Astrocyte (in vitro differentiated cells and primary cell): ENCODE data around the gene POU2AF3. TPM values are rescaled to one million over a fixed set of nuclear protein-coding genes. Genes with fewer than 3 reads are reported as not detected.

Experiments
- DNase-seq: peaks from one replicate; pipeline ENCODE4 v3.0.0-alpha.2; 2010; ENCODE audit warnings: low read depth
- FAIRE-seq: peaks from 2 replicates; lab custom pipeline; 2011; peaks lifted over from hg19 to GRCh38; lab: Jason Lieb, UNC
- H2AFZ ChIP-seq: 2 replicates; pipeline ENCODE4 v1.6.0; 2012; ENCODE audit warnings: low read depth, low read length, inconsistent platforms
- H3K27ac ChIP-seq: 2 replicates; pipeline ENCODE4 v1.5.1; 2011; ENCODE audit warnings: low read depth, low read length, inconsistent platforms
- H3K27me3 ChIP-seq: 2 replicates; pipeline ENCODE4 v1.6.0; 2011; ENCODE audit warnings: low read length, inconsistent platforms; ENCODE audit not compliant: insufficient read depth
- H3K36me3 ChIP-seq: 2 replicates; pipeline ENCODE4 v1.5.1; 2011; ENCODE audit warnings: low read length, inconsistent platforms; ENCODE audit not compliant: insufficient read depth
- H3K4me1 ChIP-seq: 2 replicates; pipeline ENCODE4 v1.5.1; 2011; ENCODE audit warnings: low read length, inconsistent platforms; ENCODE audit not compliant: insufficient read depth
- H3K4me2 ChIP-seq: 2 replicates; pipeline ENCODE4 v1.6.0; 2012; ENCODE audit warnings: low read length, inconsistent platforms
- H3K4me3 ChIP-seq: 2 replicates; pipeline ENCODE4 v1.5.1; 2011; ENCODE audit warnings: low read depth, mild to moderate bottlenecking, low read length, inconsistent platforms; ENCODE audit not compliant: insufficient read depth
- H3K79me2 ChIP-seq: 2 replicates; pipeline ENCODE4 v1.6.0; 2012; ENCODE audit warnings: mild to moderate bottlenecking, low read length, inconsistent platforms; ENCODE audit not compliant: insufficient read depth
- H3K9ac ChIP-seq: 2 replicates; pipeline ENCODE4 v1.6.0; 2012; ENCODE audit warnings: mild to moderate bottlenecking, low read length, inconsistent platforms
- H3K9me3 ChIP-seq: 2 replicates; pipeline ENCODE4 v1.5.1; 2012; ENCODE audit warnings: low read depth, mild to moderate bottlenecking, low read length, inconsistent platforms; ENCODE audit not compliant: insufficient read depth
- H4K20me1 ChIP-seq: 2 replicates; pipeline ENCODE4 v1.6.0; 2012; ENCODE audit warnings: low read length, inconsistent platforms; ENCODE audit not compliant: insufficient read depth
- H3K27ac Mint-ChIP-seq: one replicate; pipeline ENCODE4 v1.8.0; 2021; ENCODE audit warnings: mild to moderate bottlenecking, mixed read lengths; ENCODE audit not compliant: unreplicated experiment
- H3K27me3 Mint-ChIP-seq: one replicate; pipeline ENCODE4 v1.8.0; 2021; ENCODE audit warnings: low read depth, mixed read lengths; ENCODE audit not compliant: unreplicated experiment
- H3K36me3 Mint-ChIP-seq: one replicate; pipeline ENCODE4 v1.8.0; 2021; ENCODE audit warnings: low read depth, mixed read lengths; ENCODE audit not compliant: unreplicated experiment
- H3K4me1 Mint-ChIP-seq: one replicate; pipeline ENCODE4 v1.8.0; 2021; ENCODE audit warnings: low read depth, mixed read lengths; ENCODE audit not compliant: unreplicated experiment
- H3K4me3 Mint-ChIP-seq: one replicate; pipeline ENCODE4 v1.8.0; 2021; ENCODE audit warnings: mild to moderate bottlenecking, moderate library complexity, mixed read lengths; ENCODE audit not compliant: unreplicated experiment
- H3K9me3 Mint-ChIP-seq: one replicate; pipeline ENCODE4 v1.8.0; 2021; ENCODE audit warnings: mild to moderate bottlenecking, mixed read lengths; ENCODE audit not compliant: unreplicated experiment
- EZH2 ChIP-seq: IDR thresholded peaks from 2 replicates; pipeline ENCODE4 v1.6.1; 2012; ENCODE audit warnings: mild to moderate bottlenecking, low read length, inconsistent platforms; ENCODE audit not compliant: insufficient read depth
- total RNA-seq: library from RNA; stranded (reverse); gene quantifications from 2 replicates; pipeline ENCODE4 v1.2.1, GENCODE V29; 2021
- TF ChIP-seq, protein P1 (sequence below): IDR thresholded peaks from 2 replicates; pipeline ENCODE4 v1.5.1; 2011; ENCODE audit warnings: low read depth, mild to moderate bottlenecking, inconsistent platforms, low read length, moderate library complexity; ENCODE audit not compliant: insufficient read depth

POU2AF3 gene
- total RNA-seq, 1 donor from 2014 or later: 0.27 TPM

GRCh38 chr11:111302298-111302697, 4.0 kb downstream of the POU2AF3 start:
- Mint-ChIP-seq H3K36me3 (no peaks in the 10 kb centered on the region), H3K9me3 (no peaks in the 10 kb centered on the region), H3K27ac (no peak overlapping the region), H3K4me1 (no peaks in the 10 kb centered on the region), H3K27me3 (peaks cover 47% of the 10 kb centered on the region), H3K4me3 (no peak overlapping the region)
- no peak overlapping the region for H3K4me2 ChIP-seq
- H3K4me3 ChIP-seq: no peak overlapping the region
- no peaks in the 10 kb centered on the region for H3K79me2 ChIP-seq
- H3K9ac ChIP-seq: no peak overlapping the region
- H4K20me1 ChIP-seq: no peaks in the 10 kb centered on the region
- DNase-seq: no peak
- H3K27ac ChIP-seq: no peak overlapping the region
- H3K4me1 ChIP-seq: no peaks in the 10 kb centered on the region
- H2AFZ ChIP-seq: no peak overlapping the region
- no peaks in the 10 kb centered on the region for H3K9me3 ChIP-seq
- peaks cover 24% of the 10 kb centered on the region for H3K27me3 ChIP-seq
- no peak for FAIRE-seq
- H3K36me3 ChIP-seq: no peaks in the 10 kb centered on the region
- TF ChIP-seq EZH2: no peak
- TF ChIP-seq, protein P1, sequence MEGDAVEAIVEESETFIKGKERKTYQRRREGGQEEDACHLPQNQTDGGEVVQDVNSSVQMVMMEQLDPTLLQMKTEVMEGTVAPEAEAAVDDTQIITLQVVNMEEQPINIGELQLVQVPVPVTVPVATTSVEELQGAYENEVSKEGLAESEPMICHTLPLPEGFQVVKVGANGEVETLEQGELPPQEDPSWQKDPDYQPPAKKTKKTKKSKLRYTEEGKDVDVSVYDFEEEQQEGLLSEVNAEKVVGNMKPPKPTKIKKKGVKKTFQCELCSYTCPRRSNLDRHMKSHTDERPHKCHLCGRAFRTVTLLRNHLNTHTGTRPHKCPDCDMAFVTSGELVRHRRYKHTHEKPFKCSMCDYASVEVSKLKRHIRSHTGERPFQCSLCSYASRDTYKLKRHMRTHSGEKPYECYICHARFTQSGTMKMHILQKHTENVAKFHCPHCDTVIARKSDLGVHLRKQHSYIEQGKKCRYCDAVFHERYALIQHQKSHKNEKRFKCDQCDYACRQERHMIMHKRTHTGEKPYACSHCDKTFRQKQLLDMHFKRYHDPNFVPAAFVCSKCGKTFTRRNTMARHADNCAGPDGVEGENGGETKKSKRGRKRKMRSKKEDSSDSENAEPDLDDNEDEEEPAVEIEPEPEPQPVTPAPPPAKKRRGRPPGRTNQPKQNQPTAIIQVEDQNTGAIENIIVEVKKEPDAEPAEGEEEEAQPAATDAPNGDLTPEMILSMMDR: no peak

DNA sequence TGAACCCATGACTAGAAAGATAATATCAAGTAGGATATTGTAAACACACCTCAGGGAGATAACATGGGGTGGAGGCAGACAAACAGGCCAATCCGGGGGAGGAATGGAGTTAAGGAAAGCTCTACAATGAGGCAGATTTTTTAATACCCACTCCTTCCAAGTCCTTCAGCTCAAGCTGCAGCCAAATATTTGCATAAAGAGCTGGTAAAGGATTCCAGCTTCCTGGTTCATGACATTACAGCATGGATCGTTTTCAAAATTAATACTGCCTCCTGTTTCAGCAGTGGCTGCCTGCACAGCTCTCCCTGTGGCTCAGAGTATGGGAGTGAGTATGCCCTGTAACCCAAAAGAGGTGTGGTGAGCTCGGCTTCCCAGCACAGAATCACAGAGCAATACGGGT, 5.1 kb downstream of the POU2AF3 start:
- Histone ChIP-seq H3K9ac (no peak overlapping the region), H3K79me2 (no peaks in the 10 kb centered on the region), H3K4me3 (no peak overlapping the region), H3K4me2 (no peak overlapping the region), H3K9me3 (no peaks in the 10 kb centered on the region), H3K36me3 (no peaks in the 10 kb centered on the region), H3K27me3 (peaks cover 28% of the 10 kb centered on the region), H3K4me1 (no peaks in the 10 kb centered on the region), H2AFZ (no peak overlapping the region), H3K27ac (no peak overlapping the region), H4K20me1 (no peaks in the 10 kb centered on the region)
- Mint-ChIP-seq H3K9me3 (no peaks in the 10 kb centered on the region), H3K4me3 (no peak overlapping the region), H3K36me3 (no peaks in the 10 kb centered on the region), H3K4me1 (no peaks in the 10 kb centered on the region), H3K27ac (no peak overlapping the region), H3K27me3 (peaks cover 40% of the 10 kb centered on the region)
- DNase-seq: no peak
- TF ChIP-seq EZH2: no peak
- TF ChIP-seq, protein P1: no peak
- no peak for FAIRE-seq

GRCh38 chr11:111305162-111305802, 6.9 kb downstream of the POU2AF3 start:
- Histone ChIP-seq H3K4me2 (no peak overlapping the region), H3K36me3 (no peaks in the 10 kb centered on the region), H3K4me1 (no peaks in the 10 kb centered on the region), H3K27me3 (peaks cover 28% of the 10 kb centered on the region), H2AFZ (no peak overlapping the region), H3K9me3 (no peaks in the 10 kb centered on the region), H3K4me3 (no peak overlapping the region), H3K9ac (no peak overlapping the region), H3K27ac (no peak overlapping the region), H3K79me2 (no peaks in the 10 kb centered on the region), H4K20me1 (no peaks in the 10 kb centered on the region)
- H3K9me3 Mint-ChIP-seq: no peaks in the 10 kb centered on the region
- no peak for FAIRE-seq
- no peaks in the 10 kb centered on the region for H3K36me3 Mint-ChIP-seq
- no peak for TF ChIP-seq EZH2
- TF ChIP-seq, protein P1: no peak
- H3K4me1 Mint-ChIP-seq: no peaks in the 10 kb centered on the region
- H3K27ac Mint-ChIP-seq: no peak overlapping the region
- no peak for DNase-seq
- peaks cover 42% of the 10 kb centered on the region for H3K27me3 Mint-ChIP-seq
- H3K4me3 Mint-ChIP-seq: no peak overlapping the region
